Measurements from ENCODE around the gene ADCY1.

ADCY1 gene

DNA sequence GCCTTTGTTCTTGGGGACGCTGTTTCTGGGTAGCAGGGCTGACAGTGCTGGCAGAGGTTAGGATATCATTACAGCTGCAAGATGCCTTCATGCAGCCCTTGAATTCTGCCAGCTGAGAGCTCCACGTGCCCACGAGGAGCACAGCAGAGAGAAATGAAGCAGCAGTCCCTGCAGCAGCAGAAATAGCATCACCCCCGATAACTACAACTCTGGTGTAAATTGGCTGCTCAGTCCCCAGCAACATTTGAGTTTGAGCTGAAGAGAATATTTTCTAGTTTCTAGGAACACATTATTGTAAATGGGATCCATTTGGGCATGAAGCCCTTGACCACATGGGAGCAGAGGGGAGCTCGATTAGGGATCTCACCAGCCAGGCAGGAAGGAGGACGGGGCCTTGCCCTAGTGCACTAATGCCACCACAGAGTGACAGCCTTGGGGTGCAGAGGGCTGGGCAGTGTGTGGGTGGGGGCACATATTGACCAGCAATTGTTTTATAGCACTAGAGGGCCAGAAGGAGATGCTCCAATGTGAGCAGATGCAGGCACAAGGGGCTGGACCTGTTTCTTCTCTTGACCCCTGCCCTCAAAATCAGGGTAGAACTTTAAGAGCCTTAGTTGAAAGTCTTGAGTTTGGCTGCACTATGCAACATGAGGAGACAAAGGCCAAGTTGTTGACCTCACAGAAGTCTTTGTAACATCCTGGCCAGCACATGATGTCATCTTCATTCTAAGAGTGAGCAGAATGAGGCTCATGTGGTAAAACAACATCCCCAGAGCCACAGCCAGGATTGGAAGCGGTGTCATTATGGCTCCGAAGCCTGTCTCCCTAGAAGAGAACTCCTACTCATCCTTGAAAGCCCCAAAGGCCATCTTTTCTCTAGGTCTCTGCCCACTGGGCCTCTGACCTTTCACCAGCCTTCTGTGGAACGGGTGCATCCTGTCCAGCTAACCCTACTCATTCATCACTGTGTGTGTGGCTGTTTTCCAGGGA, 52.6 kb downstream of the ADCY1 start:
- no peak for DNase-seq

DNA sequence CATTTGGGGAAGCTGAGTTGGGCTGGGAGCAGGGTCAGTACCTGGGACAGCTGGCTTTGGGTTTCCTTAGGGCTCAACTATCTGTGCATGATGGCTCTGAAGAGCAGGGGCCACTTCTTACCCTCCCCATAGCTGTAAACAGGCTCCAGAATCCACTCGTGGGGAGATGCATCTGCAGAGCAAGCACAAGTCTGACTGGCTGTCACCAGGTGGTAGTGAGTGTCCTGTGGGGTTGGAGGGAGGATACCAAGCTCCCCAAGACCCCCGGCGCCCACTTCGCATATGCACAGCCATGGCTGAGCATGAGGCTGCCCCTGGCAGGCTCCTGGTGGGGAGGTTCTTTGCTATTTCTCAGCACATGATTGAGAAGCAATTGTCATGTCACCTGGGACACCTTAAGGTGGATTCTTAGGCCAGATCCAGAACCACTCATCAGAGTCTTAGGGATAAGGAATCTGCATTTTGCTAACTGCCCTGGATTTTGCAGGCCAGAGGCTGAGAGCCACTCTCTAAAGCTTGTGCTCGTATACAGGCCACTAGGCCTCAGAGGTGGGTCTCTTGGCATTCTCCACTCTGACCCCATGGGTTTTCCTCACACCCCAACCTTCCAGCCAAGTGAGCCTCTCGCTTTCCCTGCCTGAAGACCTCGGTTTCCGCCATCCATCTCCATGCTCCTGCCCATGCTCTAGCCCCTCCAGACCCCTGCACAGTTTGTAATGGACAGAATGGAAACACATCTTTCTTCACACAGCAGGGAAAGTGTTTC, 53.7 kb downstream of the ADCY1 start:
- no peak for DNase-seq

GRCh38 chr7:45631569-45631968, 57.4 kb downstream of the ADCY1 start:
- no peak for DNase-seq

GRCh38 chr7:45636733-45637132, 62.6 kb downstream of the ADCY1 start:
- no peak for DNase-seq

DNA sequence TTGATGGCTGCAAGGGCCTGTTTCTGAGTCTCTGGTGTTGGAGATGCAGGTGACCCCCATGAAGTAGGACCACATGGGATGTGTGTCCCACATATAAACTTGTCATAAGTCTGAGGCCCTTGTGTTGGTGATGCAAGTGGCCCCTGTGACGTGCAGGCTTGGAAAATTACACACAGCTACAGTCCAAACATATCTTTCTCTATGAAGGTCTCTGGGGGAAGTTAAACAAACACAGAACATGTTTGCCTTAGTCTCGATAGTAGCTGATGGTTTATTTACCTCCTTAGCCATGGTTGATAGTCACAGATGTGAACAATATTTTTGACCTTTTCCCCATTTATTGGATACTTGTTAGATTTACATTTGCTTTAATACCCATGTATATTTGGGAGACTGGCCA, 64.7 kb downstream of the ADCY1 start:
- DNase-seq, result no peak

DNA sequence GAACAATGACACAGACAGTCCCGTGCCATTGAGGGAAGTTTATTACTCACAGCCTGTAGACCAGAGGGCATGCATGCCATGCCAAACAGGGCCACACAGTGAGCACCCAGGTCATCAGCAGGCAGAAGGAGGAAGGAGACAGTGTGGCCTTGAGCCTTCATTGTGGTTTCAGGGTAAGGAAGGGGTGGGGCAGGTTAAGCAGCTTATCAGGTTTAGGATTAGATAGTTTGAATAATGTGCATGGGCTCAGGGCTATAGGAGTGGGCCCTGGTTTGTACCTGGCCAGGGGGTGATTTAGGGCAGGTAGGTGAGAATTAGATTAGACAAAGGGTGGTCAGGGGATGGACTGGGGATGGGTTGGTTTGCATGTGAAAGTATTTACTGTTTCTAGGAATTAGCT, 67.9 kb downstream of the ADCY1 start:
- no peak for DNase-seq

- no peak for DNase-seq
These were observed 69.5 kb downstream of the ADCY1 start for GRCh38 chr7:45643630-45644029.

GRCh38 chr7:45644237-45644636, 70.1 kb downstream of the ADCY1 start:
- no peak for DNase-seq

DNA sequence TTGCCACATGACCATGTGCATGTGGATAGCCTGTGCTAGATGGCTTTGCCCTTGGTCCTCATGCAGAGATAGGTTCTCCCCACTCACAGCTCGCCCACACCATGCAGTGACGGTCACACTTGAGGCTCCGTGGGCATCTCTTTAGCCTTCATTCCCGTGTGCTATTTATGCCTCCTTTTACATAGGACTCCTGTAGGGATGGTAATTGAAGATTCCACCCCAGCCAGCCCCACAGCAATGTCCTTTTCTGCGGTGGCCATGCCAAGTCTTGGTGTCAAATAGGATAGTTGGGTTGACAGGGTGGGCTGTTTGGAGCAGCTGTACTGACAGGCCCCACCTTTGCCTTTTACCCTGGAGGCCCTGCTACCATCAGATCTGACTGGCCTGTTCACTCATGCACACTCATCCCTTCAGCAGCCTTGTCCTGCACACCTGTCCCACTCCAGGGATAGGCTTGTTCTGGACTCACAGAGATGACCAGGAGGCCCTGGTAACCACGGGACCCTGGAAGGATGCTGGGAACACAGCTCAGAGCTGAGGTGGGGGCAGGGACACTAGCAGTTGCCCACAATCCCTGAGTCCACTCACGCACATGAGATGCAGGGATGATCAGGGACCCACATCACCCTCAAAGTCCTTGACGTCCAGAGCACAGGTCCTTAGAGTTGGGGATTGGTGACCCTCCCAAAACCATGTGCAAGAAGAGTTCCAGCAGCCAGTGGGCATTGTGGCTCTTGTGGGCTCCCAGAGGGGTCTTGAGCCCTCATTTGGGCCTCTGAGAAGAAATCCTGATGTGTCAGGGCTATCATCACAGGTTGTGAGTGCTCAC, 71.2 kb downstream of the ADCY1 start:
- no peak for DNase-seq

DNA sequence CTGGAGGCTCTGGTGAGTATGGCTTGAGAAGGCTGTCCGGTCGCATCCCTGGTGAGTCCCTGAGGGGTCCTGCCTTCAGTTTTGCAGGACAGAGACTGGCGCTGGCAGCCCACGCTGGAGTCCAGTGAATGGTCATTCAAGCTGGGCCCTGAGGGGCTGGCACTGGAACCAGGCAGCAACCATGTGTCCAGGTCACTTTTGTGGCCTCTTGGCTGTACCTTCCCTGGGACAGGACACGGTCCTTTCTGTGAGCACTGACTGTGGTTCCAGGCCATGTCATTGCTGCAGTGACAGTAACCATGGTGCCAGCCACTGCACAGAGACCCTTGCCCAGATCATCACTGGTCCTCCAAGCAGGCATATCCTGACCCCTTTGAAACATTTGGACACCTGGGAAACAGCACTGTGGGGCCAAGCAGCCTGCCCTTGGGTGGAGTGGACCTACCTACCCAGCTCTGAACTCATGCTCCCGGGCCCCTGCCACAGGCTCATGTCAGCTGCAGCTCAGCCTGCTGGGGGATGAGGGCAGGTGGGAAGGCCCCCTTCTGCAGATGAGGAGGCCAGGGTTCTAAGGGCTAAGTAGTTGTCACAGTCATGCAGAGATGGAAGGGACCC, 72.1 kb downstream of the ADCY1 start:
- DNase-seq, result no peak

DNA sequence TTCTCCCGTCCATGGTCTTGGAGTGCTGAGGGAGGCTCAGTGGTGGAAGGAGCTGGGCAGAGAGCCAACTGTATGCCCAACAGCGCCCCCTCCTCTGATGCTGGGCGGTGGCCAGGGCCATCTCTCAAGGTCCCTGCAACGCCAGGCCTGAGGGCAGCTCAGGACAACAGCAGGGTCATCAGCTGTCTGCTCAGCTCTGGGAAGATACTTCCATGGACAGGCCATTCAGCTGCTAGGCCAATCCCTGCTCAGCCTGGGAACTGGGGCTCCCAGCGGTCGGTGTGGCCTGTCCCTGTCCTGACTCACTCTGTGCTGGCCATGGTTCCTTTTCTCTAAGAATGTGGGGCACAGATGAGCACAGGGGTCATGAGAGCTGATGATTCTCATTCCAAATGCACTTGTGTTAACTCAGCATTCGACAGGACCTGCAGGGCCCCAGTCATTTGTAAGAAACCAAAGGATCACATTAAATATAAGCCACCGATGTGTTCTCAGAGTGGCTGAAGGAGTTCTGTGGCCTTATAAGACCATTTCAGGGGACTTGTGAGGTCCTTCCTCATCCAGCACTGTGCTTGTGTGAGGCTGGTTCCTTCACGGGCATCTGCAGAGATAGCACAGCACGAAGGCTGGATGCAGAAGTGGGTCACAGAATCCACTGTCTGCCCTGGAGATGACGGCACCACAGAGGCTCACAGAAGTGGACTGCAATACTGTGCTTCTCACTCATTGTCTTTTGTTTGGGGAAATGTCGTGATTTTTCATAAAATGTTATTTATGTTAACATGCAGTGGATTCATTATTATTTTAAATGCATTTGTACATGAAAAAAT, 73.0 kb downstream of the ADCY1 start:
- no peak for DNase-seq

GRCh38 chr7:45647967-45648670, 74.0 kb downstream of the ADCY1 start:
- DNase-seq, result no peak

- DNase-seq, result no peak
These were observed 74.5 kb downstream of the ADCY1 start for GRCh38 chr7:45648671-45648995.

DNA sequence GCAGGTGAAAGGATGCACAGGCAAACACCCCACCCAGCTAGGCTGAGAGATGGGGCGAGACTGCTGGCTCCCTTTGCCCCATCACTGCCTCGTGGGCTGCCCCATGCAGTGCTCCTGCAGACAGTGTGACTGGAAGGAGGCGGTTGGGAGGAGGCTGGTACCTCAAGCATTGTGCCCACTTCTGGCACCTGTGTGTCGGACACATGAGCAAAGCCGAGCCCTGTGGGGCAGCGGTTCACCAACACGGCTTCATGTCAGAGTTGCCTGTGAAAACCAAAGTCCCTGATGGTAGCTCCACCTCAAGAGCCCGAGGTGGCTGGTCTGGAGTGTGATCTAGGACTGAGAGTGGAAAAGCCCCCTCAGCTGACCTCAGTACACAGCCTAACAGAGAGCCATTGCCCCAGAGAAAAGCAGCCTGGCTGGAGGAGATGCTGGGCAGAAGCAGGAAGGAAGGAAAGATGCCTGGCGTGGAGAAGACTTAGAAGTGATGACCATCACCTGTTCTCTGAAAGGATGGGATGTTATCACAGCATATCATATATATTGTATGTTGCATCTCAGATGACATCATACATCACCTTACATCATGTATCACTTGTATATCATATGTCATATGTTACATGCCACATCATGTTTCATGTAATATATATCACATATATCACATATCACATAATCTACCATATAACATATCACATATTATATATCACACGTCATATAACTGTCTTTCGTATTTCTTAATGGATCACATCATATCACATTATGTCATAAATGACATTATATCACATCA, 75.6 kb downstream of the ADCY1 start:
- no peak for DNase-seq

DNA sequence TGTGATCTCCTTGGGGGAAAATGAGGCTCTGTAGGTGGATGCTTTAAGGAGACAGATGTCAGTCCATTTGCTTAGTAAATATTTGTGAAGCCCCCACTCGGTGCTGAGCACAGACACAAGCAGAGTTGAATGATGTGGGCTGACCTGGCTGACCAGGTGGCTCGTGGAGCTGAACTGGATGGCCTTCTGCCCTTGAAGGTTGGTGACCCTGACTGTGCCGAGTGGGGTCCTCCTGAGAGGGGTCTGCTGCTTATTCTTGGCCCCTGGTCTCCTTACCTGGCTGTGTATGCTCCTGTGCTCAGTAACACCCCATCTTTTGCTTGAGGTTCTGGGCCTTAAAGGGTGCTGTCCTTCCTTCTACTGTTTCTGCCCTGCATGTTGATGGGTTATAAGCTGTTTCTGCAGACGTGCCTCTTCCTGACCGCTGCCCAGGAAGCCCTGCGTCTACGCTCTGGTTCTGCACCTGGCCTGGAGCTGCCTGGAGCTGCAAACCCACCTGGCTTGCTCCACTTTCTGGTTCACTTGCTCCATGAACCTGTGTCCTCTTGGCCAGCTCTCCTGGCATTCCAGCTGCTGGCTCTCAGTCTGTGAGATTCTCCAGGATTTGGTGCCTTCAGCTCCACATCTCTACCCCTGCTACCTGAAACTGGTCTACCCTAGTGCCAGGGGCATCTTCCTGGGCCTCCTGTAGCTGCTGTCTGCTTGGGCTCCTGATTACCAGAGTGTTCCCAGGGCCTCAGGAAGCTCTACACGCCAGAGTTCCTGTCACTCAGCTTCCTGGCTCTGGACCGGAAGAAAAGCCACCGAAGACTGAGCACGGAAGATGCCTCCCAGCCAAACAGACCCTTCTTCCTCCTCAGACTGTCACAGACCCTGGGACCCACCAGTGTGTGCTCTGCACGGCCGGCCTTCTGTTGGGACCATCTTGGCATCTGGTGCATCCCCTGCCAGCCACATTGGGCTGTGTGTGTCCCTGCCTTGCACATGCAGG, 76.5 kb downstream of the ADCY1 start:
- no peak for DNase-seq

GRCh38 chr7:45651540-45651939, 77.4 kb downstream of the ADCY1 start:
- DNase-seq, result no peak

DNA sequence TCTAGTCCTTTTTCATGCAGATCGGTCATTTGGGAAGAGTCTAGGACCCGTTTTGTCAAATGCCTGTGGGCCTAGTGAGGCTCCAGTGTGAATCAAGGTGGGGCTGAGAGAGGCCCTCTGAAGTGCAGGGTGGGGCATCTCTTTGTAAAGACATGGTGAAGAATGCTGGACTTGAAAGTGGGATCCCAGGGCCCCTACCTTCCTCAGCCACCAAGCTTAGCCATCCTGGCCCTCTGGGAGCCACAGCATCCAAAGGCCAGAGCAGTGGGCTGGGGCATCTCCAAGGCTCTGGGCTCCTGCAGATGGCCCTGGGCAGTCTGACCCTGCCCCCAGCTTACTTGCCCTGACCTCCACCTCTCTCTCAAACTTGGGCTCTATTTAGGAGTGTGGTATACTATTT, 78.5 kb downstream of the ADCY1 start:
- no peak for DNase-seq

DNA sequence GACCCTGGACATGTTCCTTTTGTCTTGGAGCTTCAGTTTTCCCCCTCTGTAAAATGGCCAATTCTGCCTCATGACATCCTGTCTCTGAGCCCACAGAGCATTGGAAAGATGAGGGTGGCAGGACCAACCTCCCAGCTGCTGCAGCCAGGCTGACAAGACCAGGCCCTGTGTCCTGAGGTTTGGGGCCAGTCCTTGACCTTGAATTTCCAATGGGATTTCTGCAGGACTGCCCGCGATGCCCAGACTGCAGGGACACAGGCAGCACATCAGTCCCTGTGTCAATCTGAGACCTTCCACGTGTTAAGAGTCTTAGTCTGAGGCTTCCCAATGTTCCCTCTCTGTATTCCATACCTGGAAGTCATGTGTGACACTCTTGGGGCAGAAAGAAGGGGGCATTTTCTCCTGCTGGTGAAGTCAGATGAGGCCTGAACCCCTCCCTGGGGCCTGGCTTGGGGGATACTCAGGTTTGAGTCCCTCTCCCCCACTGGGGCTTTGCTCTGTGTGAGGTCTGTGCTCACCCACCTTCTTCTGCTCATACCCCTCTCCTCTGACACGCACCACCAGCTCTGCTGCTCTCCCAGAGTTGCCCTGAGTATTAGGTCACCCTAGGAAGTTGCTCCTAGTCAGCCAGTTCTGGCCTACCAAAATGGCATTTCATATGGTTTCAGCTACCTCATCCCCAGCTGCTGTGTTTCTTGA, 79.2 kb downstream of the ADCY1 start:
- no peak for DNase-seq

Measured in CD4-positive, alpha-beta T cell treated with Interleukin-4 for 1 hour (primary cell).